ENCODE data around the gene MT1B.
A peak's percentile ranks its signal among the peaks of the same experiment; 100 is the strongest.
"Not testable (repeated sequence)": the region's sequence is repeated elsewhere in the genome, so short reads cannot be mapped to it uniquely, and the experiment has no call there.

MT1B gene

DNA sequence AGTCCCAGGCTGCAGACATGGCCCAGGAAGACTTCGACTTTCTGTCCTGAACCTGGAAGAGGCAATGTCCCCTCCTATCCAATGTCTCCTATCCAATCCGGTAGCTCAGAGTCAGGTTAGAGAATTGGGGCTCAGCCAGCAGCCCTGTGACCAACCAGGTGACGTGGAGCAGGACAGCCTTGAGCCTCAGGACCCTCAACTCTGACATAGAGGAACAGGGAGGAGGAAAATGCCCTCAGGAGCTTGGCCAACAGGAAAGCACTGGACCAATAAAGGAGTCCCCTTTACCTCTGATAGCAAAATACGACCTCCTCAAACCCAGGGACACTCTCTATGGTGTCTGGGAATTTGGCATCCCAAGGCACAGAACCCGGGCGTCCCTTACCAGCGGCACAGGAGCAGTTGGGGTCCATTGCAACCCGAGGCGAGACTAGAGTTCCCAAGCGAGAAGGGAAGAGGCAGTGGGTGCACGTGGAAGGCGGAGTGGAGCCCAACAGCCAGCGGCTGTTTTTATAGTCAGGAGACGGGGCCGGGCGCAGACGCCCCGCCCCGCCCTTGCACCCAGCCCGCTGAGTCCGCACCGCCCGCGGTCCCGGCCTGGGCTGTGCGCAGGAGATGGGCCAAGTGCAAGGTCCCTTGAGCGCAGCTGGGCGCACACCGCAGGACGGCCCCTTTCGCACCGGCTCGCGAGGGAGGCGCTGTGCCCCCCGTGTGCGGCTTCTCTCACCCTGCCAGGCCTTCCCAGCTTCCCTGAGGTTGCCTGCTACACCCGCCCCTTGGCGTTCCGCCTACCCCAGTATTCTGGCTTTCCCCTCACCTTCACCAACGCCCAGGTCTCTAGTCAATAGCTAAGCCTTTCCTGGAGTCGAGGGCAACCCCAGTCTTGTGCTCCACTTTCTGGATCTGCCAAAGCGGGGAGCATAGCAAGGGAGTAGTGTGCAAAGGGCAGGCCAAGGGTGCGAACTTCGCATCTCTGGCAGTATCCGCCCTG lies 16.2 kb downstream of the MT1B start, which contains the start of gene MT1G:
Gene MT1G, minus strand, starts transcription at position 485 of the 991 bp plus-strand sequence. Its CDS starts 72 bp downstream, at position 413.
- DNase-seq (ENCODE audit: low read depth in 2 of 2): no peak

DNA sequence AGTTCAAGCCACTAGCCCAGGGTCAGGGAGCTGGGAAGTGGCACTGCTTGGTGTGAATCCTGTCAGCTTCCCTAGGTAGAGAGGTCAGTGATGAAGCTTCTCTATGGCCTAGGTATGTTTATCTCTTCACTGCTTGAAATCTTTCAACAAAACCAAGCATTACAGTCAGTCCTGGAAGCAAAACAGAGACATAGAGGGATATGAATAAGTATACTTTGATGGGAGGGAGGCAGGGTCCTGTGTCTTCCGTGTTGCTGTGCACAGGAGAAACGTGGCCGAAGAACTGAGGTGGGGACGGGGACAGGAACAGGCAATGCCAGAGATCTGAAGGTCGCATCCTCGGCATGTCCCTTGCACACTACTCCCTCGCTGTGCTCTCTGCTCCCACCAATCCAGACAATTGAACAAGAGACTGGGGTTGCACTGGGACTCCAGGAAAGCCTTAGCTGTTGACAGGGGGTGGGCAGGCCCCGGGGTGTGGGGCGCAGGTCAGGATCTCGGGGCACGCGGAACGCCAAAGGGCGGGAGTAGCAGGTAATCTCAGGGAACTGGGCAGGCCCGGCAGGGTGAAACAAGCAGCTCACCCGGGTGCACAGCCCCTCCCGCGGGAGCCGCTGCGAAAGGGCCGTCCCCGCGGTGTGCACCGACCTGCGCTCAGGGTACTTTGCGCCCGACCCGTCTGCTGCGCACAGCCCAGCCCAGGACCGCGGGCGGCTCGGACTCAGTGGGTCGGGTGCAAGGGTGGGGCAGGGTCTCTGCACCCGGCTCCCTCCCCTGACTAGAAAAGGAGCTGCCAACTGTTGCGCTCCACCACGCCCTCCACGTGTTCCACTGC lies 17.5 kb downstream of the MT1B start, which contains the start of gene MT1H:
Gene MT1H, plus strand, starts transcription at position 810 of the 835 bp plus-strand sequence. CDS start 71 bp downstream, outside the sequence.
- no peak for DNase-seq (ENCODE audit: low read depth in 2 of 2)

DNA sequence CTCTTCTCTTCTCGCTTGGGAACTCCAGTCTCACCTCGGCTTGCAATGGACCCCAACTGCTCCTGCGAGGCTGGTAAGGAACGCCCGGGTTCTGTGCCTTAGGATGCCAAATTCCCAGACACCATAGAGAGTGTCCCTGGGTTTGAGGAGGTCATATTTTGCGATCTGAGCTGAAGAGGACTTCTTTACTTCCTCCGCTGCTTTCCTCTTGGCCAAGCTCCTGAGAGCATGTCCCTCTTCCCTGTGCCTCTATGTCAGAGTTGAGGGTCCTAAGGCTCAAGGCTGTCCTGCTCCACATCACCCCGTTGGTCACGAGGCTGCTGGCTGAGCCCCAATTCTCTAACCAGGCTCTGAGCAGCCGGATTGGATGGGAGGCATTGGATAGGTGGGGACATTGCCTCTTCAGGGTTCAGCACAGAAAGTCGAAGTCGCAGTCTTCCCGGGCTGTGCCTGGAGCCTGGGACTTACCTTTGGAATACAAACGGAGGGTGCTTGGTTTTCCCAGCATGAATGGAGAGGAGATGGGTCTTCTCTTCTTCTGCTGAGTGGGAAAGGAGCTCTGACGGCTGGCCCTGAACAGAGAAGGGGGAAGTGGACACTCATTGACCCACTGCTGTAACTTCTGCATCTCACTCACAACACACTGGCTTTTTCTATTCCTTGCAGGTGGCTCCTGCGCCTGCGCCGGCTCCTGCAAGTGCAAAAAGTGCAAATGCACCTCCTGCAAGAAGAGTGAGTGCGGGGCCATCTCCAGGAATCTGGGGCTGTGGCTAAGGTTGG lies 18.3 kb downstream of the MT1B start:
- no peak for DNase-seq (ENCODE audit: low read depth in 2 of 2)

DNA sequence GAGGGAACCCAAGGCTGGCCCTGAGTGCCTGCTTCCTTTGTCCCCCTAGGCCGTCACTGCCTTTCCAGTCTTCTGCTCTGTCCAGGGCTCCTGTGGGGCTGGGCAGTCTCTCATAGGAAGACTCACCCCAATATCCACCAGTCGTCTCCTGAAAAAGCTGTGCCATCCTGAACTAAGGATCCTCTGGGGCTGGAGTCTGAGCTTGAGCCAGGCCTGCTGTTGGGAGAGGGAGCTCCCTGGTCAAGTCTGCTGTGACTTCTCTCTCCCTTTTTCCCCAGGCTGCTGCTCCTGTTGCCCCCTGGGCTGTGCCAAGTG lies 18.9 kb downstream of the MT1B start:
- DNase-seq (ENCODE audit: low read depth in 2 of 2): no peak

DNA sequence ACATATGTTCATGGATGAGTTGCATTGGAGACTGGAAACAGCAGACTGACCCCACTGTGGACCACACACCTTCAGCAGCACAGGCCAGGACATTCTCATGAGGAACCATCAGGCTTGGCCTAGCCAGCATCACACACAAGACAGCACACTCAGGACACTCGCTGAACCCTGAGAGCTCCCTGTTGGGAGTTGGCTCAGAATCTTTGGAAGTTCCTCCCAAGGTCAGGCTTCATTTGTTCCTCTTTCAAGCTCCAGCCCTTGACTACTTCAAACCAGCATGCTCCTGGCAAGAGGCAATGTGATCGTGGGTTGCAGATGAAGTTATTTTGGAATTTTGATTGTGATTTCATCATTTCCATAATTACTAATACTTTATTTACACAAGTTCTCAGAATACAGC lies 20.0 kb downstream of the MT1B start:
- DNase-seq (ENCODE audit: low read depth in 2 of 2): not testable (repeated sequence)

DNA sequence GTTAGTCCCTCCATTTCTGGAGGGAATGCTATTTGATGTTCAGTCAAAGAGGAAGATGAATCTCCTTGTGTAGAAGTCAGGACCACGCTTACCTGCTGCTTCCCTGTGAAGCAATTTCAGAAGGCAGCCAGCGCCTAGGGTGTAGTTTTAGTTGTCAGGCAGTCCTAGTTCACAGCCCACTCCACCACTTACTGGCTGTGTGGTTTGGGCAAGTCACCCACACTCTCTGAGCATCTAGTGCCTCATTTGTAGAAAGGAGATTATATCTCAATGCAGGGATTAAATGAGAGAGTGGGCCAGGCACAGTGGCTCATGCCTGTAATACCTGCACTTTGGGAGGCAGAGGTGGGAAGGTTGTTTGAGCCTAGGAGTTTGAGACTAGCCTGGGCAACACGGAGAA lies 20.5 kb downstream of the MT1B start:
- not testable (repeated sequence) for DNase-seq (ENCODE audit: low read depth in 2 of 2)

DNA sequence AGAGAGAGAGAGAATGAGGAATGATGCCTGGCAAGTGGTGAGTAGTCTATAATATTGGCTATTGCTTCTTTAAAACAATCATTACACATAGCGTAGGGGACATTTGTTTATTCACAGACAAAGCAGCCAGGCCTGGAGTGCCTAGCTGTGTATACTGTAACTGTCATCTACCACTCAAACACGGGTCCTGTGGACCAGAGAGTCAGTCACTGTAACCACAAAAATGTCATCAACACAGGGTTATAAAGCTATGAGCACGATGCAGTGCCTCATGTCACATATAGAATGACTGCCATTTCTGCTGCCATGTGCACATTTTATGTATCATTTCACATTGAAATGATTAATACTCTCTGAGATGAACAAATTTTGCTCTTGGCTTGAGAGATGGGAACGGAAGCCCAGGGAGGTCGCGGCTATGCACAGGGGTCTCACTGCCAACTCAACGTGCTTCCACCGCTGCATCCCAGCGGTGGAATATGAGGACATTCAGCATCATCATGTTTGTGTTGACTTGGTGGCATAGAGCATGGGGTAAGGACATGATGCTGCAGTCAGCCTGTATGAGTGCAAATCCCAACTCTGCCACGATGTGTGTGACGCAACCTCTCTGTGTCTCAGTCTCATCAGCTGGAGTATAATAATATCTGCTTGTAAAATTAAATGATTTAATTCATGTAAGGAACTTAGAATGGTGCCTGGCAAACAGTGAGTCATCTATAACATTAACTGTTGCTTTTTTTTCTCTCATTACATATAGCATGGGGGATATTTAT lies 21.3 kb downstream of the MT1B start:
- DNase-seq (ENCODE audit: low read depth in 2 of 2): no peak

DNA sequence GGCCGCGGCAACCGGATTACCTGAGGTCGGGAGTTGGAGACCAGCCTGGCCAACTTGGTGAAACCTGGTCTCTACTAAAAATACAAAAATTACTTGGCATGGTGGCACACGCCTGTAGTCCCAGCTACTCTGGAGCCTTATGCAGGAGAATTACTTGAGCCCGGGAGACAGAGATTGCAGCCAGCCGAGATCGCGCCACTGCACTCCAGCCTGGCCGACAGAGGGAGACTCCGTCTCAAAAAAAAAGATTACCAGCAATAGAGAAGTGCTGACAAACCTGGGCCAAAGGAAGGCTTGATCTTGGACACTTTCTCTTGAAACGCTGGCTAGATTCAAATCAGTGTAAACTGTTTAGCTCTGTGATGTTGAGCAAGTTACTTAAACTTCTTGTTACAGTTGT lies 22.2 kb downstream of the MT1B start:
- no peak for DNase-seq (ENCODE audit: low read depth in 2 of 2)

DNA sequence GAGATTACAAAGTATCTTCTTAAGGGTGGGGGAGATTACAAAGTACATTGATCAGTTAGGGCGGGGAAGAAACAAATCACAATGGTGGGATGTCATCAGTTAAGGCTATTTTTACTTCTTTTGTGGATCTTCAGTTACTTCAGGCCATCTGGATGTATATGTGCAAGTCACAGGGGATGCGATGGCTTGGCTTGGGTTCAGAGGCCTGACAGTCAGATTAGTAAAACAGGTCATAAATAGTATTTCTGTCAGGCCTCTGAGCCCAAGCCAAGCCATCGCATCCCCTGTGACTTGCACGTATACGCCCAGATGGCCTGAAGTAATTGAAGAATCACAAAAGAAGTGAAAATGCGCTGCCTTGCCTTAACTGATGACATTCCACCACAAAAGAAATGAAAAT lies 22.9 kb downstream of the MT1B start:
- not testable (repeated sequence) for DNase-seq (ENCODE audit: low read depth in 2 of 2)

DNA sequence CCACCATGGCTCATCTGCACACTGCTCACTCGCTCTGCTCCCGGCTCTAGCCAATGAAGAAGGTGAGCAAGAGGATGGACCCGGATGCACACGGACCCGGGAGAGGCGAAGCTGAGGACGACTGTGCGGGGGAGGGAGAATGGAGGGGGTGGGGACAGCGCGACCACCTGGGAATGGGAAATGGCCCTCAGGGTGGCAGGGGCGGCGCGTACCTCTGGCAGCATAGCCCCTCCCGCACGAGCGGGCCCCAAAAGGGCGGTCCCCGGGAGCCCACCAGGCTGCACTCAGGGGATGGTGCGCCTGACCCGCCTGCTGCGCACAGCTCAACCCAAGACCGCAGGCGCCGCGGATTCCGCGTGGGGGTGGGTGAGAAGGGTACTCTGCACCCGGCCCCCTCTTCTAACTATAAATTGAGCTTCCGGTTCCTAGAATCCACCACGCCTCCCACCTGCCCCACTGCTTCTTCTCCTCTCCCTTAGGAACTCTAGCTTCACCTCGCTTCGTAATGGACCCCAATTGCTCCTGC lies 24.1 kb downstream of the MT1B start:
- DNase-seq (ENCODE audit: low read depth in 2 of 2): no peak

DNA sequence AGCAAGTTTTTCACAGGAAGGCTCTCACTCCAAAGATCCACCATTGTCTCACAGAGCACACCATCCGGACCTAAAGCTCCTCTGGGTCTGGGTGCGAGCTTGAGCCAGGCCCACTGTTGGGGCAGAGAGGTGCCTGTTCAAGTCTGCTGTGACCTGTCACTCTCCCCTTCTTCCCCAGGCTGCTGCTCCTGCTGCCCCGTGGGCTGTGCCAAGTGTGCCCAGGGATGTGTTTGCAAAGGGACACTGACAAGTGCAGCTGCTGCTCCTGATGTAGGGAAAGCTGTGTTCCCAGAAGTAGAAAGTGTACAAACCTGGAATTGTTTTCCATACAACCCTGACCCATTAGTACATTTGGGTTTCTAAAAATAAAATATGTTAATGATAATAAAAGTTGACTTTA lies 25.8 kb downstream of the MT1B start:
- no peak for DNase-seq (ENCODE audit: low read depth in 2 of 2)

DNA sequence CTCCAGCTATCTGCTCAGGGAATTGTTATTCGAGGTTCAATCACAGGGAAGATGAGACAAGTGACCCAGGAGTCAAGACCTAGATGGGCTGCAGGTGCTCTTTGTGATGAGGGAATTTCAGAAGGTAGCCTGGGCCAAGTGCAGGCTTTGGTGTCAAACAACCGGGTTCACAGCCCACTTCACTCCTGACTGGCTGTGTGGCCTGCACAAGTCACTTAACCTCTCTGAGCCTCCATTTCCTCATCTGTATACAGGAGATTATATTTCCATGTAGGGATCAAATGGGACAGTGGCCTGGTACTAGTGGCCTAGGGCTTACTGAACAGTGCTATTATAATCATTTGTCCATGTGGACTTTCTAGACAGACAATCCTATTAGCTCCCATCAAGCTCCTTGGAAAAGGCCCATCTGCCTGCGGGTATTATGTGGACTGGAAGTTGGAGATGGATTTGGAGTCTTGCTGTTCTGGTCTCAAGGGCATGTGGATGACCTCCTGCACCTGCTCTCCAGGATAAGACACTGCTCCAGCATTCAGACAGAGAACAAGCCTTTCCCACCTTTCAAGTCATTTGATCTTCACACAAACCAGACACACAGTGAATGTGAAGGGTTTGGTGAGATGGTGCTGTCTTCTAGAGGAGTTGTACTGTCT lies 27.5 kb downstream of the MT1B start:
- no peak for DNase-seq (ENCODE audit: low read depth in 2 of 2)

DNA sequence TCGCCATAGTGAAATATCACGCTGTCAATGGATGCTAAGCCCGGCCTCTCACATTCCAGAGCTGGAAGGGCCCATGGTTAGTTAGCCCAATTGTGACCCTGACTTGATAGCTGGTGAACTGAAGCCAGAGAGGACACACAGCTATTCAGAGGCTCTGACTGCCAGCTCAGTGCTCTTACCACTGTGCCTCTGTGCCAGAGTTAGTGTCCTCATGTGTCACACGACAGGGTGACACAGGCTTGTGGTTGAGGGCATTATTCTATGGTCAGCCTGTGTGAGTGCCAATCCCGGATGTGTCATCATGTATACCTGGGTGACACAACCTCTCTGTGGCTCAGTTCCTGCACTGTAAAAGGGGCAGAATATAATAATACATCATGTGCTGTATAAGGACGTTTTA lies 28.1 kb downstream of the MT1B start:
- no peak for DNase-seq (ENCODE audit: low read depth in 2 of 2)

DNA sequence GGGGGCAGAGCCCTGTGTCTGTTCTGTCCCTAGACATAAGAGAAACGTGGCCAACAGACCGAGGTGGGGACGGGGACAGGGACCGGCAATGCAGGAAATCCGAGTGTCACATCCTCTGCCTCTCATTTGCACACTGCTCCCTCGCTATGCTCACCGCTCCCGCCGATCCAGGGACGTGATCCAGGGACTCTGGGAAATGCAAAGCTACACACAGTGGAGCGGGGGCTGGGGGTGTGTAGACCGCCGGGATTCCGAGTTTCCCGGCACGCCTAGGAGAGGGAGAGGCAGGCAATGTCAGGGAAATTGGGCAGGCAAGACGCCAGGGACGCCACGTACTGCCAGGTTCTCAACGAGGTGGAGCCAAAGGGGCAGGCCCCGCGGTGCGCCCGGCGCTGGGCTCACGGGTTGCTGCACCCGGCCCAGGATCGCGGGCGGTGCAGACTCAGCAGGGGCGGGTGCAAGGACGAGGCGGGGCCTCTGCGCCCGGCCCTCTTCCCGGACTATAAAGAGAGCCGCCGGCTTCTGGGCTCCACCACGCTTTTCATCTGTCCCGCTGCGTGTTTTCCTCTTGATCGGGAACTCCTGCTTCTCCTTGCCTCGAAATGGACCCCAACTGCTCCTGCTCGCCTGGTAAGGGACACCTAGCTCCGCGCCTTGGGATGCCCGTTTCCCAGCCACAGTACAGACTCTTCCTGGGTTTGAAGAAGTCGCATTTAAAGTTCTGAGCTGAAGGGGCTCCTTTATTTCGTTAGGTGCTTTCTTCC lies 30.4 kb downstream of the MT1B start, which contains the start of gene MT1X:
Gene MT1X, plus strand, starts transcription at position 532 of the 764 bp plus-strand sequence. Its CDS starts 71 bp downstream, at position 603.
- peak; percentile 85 to 90 for DNase-seq (ENCODE audit: low read depth in 2 of 2)

DNA sequence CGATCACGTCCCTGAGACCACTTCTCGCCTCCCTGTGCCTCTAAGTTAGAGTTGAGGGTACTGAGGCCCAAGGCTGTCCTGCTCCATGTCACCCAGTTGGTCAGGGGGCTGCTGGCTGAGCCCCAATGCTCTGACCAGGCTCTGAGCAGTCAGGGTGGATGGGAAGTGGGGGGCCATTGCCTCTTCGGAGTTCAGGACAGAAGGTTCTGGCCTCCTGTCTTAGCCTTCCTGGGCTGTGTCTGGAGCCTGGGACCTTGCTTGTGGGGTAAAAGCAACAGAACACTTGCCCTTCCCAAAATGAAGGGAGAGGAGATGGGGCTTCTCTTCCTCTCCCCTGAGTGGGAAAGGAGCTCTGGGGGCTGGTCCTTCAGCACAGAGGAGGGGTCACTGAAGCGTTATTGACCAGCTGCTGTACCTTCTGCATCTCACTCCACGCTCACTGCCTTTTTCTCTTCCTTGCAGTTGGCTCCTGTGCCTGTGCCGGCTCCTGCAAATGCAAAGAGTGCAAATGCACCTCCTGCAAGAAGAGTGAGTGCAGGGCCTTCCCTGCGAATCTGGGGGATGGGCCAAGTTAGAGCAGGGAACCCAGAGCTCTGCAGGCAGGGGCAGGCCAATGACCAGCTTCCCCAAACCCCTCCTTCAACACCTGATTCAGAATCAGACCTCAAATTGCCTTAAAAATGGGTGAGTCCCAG lies 31.2 kb downstream of the MT1B start:
- DNase-seq (ENCODE audit: low read depth in 2 of 2): no peak

DNA sequence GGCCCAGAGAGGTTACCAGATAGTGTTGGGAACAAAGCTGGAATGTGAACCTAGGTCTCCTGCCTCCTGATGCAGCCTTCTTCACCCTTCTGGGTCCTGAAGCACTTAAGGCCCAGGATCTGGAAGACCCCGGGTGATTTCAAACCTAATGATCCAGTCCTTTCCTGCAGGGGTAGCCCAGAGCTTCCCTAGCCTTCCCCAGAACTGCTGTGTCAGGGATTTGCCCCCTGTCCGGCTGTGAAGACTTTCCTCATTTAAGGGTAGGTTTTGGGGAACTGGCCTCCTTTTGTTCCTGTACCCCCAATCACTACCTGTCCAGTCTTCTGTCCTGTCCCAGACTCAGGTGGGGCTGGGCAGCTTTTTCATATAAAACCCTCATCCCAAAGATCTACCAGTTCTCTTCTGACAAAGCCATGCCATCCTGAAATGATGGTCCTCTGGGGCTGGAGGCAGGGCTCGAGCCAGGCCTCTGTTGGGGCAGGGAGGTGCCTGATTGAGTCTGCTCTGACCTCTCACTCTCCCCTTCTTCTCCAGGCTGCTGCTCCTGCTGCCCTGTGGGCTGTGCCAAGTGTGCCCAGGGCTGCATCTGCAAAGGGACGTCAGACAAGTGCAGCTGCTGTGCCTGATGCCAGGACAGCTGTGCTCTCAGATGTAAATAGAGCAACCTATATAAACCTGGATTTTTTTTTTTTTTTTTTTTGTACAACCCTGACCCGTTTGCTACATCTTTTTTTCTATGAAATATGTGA lies 31.9 kb downstream of the MT1B start:
- DNase-seq (ENCODE audit: low read depth in 2 of 2): no peak

DNA sequence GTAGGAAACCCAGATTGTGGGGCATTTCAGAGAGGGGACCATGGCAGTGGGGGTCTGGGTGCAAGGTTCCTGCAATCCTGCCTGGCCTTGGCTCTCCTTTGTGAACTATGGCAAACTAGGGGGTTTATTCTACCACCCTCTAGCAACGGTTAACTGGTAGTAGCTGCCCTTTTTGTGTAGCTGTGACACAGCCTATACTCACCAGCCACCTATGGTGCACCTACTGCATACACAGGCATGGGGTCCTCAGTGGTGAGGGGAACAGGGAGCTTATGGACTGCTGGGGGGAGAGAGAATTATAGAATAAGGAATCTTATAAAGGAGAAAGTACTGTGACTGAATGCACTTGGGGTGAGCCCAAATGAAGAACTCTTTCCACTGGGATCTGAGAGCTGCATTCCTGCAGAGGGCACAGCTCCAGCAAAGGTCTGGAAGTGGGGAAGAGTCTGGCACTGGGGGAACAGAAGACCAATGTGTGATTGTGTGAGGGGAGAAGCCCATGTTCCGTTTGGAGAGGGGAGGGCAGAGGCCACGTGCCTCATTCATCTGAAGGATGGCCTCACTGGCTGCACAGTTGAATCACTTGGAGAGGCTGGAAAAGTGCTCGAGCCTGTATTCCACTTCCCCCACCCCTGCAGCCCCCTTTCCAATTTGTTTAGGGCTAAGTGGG lies 32.7 kb downstream of the MT1B start:
- no peak for DNase-seq (ENCODE audit: low read depth in 2 of 2)

Measured in stimulated activated CD4-positive, alpha-beta T cell treated with anti-CD3 and anti-CD28 coated beads, Interleukin-4, amount 100 ng/mL, for 48 hours (primary cell).